ENCODE data around the gene TBC1D32. TPM values are rescaled to one million over a fixed set of nuclear protein-coding genes. Genes with fewer than 3 reads are reported as not detected.
"Not testable (repeated sequence)": the region's sequence is repeated elsewhere in the genome, so short reads cannot be mapped to it uniquely, and the experiment has no call there.

Gene TBC1D32
- total and polyA plus RNA-seq, 2 donors (not counting 3 experiments of a cell fraction or from before 2014, with no cell fraction given): 2.5 to 4.0 TPM

DNA sequence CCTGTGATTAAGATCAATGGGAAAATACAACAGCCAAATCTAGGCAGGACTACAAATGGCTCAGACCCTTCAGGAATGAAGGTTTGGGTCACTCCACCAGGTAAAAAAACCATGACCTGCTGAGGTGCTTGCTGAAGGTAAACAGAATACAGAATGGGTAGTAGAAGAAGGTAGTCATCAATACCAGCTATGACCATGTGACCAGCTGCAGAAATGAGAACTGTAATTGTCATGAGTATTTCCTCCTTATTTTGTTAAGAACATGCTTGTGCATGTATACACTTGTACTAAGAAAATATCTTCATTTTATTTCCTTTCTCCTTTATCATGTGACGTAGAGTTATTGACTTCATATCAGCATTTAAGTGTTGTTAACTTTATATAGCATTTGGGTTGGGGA, 161.8 kb downstream of the TBC1D32 start:
- POLR2A ChIA-PET; H3K4me1 ChIP-seq (ENCODE audit: control insufficient read depth, extremely low read depth, insufficient read depth, low read length); H2AFZ ChIP-seq (ENCODE audit: low read depth, low read length); H3K4me2 ChIP-seq (ENCODE audit: insufficient read depth, low read length); H3K79me2 ChIP-seq (ENCODE audit: control insufficient read depth, insufficient read depth, low read length); H3K9ac ChIP-seq (replicated peaks; ENCODE audit: extremely low read depth, insufficient read depth, low read length); H3K36me3 ChIP-seq (ENCODE audit: control insufficient read depth in 2 of 2, extremely low read depth in 1 of 2, insufficient read depth in 2 of 2, low read length in 2 of 2); H3K27ac ChIP-seq (ENCODE audit: insufficient read depth, low read depth, low read length); H3K27me3 ChIP-seq (ENCODE audit: control insufficient read depth in 2 of 2, insufficient read depth in 2 of 2, low read length in 2 of 2); dilution Hi-C loops (cut with MboI; ENCODE audit: extremely low pct_ligation_motif_present, low sequenced_read_pairs); DNase-seq (ENCODE audit: low read depth, low spot score); H4K20me1 ChIP-seq (replicated peaks; ENCODE audit: control insufficient read depth, extremely low read depth, insufficient read depth, low read length); H3K4me3 ChIP-seq (replicated peaks in 1 of 3; ENCODE audit: insufficient read depth in 1 of 3, low read depth in 1 of 3, low read length in 3 of 3); BruUV-seq (replicated peaks); intact Hi-C loops (cut with micrococcal nuclease); H3K9me3 ChIP-seq (replicated peaks; ENCODE audit: control insufficient read depth, insufficient read depth, low read length); CTCF ChIA-PET; FAIRE-seq; H3K9me1 ChIP-seq (replicated peaks; ENCODE audit: control insufficient read depth, extremely low read depth, insufficient read depth, low read length): not testable (repeated sequence)

GRCh38 chr6:121171879-121172278, 162.4 kb downstream of the TBC1D32 start:
- Histone ChIP-seq H3K9ac (replicated peaks; ENCODE audit: extremely low read depth, insufficient read depth, low read length) (no peak overlapping the region), H3K36me3 (ENCODE audit: control insufficient read depth in 2 of 2, extremely low read depth in 1 of 2, insufficient read depth in 2 of 2, low read length in 2 of 2) (no peaks in the 10 kb centered on the region), H2AFZ (ENCODE audit: low read depth, low read length) (no peak overlapping the region), H3K79me2 (ENCODE audit: control insufficient read depth, insufficient read depth, low read length) (no peaks in the 10 kb centered on the region), H4K20me1 (replicated peaks; ENCODE audit: control insufficient read depth, extremely low read depth, insufficient read depth, low read length) (no peaks in the 10 kb centered on the region), H3K9me1 (replicated peaks; ENCODE audit: control insufficient read depth, extremely low read depth, insufficient read depth, low read length) (no peaks in the 10 kb centered on the region), H3K27ac (ENCODE audit: insufficient read depth, low read depth, low read length) (no peak overlapping the region), H3K4me2 (ENCODE audit: insufficient read depth, low read length) (no peak overlapping the region), H3K27me3 (ENCODE audit: control insufficient read depth in 2 of 2, insufficient read depth in 2 of 2, low read length in 2 of 2) (no peaks in the 10 kb centered on the region), H3K4me3 (replicated peaks in 1 of 3; ENCODE audit: insufficient read depth in 1 of 3, low read depth in 1 of 3, low read length in 3 of 3) (no peak overlapping the region), H3K4me1 (ENCODE audit: control insufficient read depth, extremely low read depth, insufficient read depth, low read length) (no peaks in the 10 kb centered on the region), H3K9me3 (replicated peaks; ENCODE audit: control insufficient read depth, insufficient read depth, low read length) (no peaks in the 10 kb centered on the region)
- FAIRE-seq (no peak), DNase-seq (ENCODE audit: low read depth, low spot score) (no peak)
- intact Hi-C loops (cut with micrococcal nuclease): no loop called here
- TF ChIP-seq, protein P1, sequence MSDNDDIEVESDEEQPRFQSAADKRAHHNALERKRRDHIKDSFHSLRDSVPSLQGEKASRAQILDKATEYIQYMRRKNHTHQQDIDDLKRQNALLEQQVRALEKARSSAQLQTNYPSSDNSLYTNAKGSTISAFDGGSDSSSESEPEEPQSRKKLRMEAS (IDR thresholded peaks at IDR 0.05; ENCODE audit: insufficient read depth, insufficient read length): no peak
- TF ChIP-seq GATA2 (IDR thresholded peaks at IDR 0.05; ENCODE audit: insufficient read depth, insufficient read length, low read depth, low read length) (no peak), POLR2AphosphoS5 (IDR thresholded peaks at IDR 0.05; ENCODE audit: insufficient read depth, low read depth, low read length) (no peak), EZH2 (IDR thresholded peaks at IDR 0.05; ENCODE audit: borderline replicate concordance, low read depth, low read length, severe bottlenecking) (no peak), FOS (IDR thresholded peaks at IDR 0.05; ENCODE audit: borderline replicate concordance, insufficient read depth, low read length) (no peak), CTCF (IDR thresholded peaks at IDR 0.05; ENCODE audit: extremely low read depth in 1 of 2, insufficient read depth in 1 of 2, low read depth in 1 of 2, low read length in 2 of 2) (no peak), POLR2A (IDR thresholded peaks at IDR 0.05; ENCODE audit: low read depth, low read length) (no peak), JUN (IDR thresholded peaks at IDR 0.05; ENCODE audit: borderline replicate concordance, insufficient read depth, insufficient read length, low read depth) (no peak), MYC (IDR thresholded peaks at IDR 0.05; ENCODE audit: low read depth, low read length) (no peak)
- BruUV-seq (replicated peaks): no TSS peak
- ChIA-PET POLR2A (no interaction called here), CTCF (no interaction called here)
- dilution Hi-C loops (cut with MboI; ENCODE audit: extremely low pct_ligation_motif_present, low sequenced_read_pairs): no loop called here

Data from endothelial cell of umbilical vein (primary cell).